ENCODE data around the gene CAMTA1. TPM values are rescaled to one million over a fixed set of nuclear protein-coding genes. Genes with fewer than 3 reads are reported as not detected.

Gene CAMTA1
- total RNA-seq, 1 donor from 2014 or later: 63.8 TPM

DNA sequence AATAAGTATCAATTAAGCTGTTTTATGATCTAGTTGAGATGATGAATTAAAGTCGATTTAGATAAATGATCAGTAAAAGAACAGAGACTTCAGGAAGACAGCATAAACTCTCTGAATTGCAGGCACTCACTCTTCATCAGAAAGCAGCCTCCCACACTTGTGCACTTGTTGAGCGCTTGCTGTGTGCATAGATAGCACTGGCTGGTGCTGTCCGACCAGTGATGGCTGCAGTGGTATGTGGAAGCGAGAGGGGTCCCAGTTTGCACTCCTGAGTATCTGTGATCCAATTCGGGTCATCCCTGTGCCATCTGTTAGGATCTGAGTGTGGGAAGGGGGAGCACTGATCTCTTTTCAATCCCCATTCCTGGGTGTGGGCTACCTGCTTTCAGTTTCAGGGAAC, 137.8 kb downstream of the CAMTA1 start:
- H3K27me3 Mint-ChIP-seq (ENCODE audit: low read depth): no peaks in the 10 kb centered on the region
- H3K36me3 Mint-ChIP-seq (ENCODE audit: low read depth): no peaks in the 10 kb centered on the region
- TF ChIP-seq, protein P1, sequence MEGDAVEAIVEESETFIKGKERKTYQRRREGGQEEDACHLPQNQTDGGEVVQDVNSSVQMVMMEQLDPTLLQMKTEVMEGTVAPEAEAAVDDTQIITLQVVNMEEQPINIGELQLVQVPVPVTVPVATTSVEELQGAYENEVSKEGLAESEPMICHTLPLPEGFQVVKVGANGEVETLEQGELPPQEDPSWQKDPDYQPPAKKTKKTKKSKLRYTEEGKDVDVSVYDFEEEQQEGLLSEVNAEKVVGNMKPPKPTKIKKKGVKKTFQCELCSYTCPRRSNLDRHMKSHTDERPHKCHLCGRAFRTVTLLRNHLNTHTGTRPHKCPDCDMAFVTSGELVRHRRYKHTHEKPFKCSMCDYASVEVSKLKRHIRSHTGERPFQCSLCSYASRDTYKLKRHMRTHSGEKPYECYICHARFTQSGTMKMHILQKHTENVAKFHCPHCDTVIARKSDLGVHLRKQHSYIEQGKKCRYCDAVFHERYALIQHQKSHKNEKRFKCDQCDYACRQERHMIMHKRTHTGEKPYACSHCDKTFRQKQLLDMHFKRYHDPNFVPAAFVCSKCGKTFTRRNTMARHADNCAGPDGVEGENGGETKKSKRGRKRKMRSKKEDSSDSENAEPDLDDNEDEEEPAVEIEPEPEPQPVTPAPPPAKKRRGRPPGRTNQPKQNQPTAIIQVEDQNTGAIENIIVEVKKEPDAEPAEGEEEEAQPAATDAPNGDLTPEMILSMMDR (IDR thresholded peaks at IDR 0.05): no peak
- no peak overlapping the region for H3K27ac Mint-ChIP-seq (ENCODE audit: unreplicated experiment)
- H3K4me3 Mint-ChIP-seq (ENCODE audit: unreplicated experiment): no peak overlapping the region
- peaks cover 22% of the 10 kb centered on the region for H3K4me1 Mint-ChIP-seq (ENCODE audit: low read depth)
- H3K9me3 Mint-ChIP-seq (ENCODE audit: low read depth): peaks cover 7% of the 10 kb centered on the region
- DNase-seq (ENCODE audit: low spot score): no peak

DNA sequence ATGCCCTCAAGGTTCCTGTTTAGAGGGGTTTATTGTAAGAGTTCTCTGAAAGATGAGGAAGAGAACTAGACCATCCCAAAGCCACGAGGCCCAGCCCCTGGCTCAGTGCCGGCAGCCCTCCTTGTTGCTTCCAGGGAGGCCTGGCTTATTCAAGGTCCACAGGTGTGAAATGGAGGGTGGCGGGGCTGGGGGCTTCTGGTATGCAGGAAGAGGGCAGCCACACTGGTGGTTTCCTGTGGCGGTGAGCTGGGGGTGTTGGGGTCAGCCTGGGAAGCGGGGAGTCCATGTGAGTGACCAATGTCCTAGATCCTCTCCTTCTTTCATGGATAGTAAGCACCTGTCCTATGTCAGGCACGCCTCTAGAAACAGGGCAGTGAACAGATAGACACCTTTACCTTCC, 138.2 kb downstream of the CAMTA1 start:
- H3K4me1 Mint-ChIP-seq (ENCODE audit: low read depth): peaks cover 21% of the 10 kb centered on the region
- no peaks in the 10 kb centered on the region for H3K36me3 Mint-ChIP-seq (ENCODE audit: low read depth)
- no peak overlapping the region for H3K27ac Mint-ChIP-seq (ENCODE audit: unreplicated experiment)
- no peaks in the 10 kb centered on the region for H3K27me3 Mint-ChIP-seq (ENCODE audit: low read depth)
- no peak overlapping the region for H3K4me3 Mint-ChIP-seq (ENCODE audit: unreplicated experiment)
- TF ChIP-seq, protein P1 (IDR thresholded peaks at IDR 0.05): no peak
- H3K9me3 Mint-ChIP-seq (ENCODE audit: low read depth): peaks cover 7% of the 10 kb centered on the region
- DNase-seq (ENCODE audit: low spot score): no peak

DNA sequence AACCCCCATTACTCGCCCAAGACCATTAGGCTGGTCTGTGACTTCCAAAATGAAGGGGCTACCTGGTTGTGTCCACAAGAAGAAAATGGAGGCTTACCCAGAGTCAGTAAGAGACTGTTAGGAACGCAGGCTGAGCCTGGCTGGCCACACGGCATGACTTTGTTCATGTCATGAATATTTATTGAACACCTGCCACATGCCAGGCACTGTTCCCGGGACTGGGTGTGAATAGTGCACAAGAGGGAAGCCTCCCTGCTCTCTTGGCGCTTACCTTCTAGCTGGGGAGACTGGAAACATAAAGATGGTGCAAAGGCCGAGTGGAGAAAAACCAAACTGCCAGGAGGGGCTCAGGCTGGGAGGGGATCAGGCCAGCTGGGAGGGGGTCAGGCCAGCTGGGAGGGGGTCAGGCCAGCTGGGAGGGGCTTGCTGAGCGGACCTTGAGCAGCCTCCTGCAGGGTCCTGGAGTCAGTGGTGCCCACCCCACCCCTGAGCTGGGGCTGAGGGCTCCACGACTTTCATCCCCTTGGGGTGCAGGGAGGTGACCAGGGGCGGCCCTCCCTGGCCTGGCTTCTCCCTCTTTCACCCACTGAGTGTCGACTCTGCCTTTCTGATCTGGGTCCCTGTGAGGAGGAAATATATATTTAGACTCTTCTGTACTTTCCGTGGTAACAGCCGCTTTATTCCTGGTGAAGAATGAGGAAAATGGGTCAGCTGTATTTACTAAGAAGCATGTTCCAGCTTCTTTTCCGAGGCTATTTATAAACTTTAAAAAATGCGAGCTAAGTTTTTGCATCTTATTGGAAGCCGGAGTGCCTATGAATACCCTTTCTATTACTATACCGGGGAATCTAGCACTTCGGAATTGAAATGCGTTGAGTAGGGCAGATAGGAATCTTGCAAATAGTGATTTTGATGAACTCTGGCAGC, 139.0 kb downstream of the CAMTA1 start:
- H3K4me3 Mint-ChIP-seq (ENCODE audit: unreplicated experiment): no peak overlapping the region
- no peak for DNase-seq (ENCODE audit: low spot score)
- H3K36me3 Mint-ChIP-seq (ENCODE audit: low read depth): no peaks in the 10 kb centered on the region
- TF ChIP-seq, protein P1 (IDR thresholded peaks at IDR 0.05): no peak
- H3K27ac Mint-ChIP-seq (ENCODE audit: unreplicated experiment): no peak overlapping the region
- H3K4me1 Mint-ChIP-seq (ENCODE audit: low read depth): peaks cover 19% of the 10 kb centered on the region
- H3K9me3 Mint-ChIP-seq (ENCODE audit: low read depth): peaks cover 7% of the 10 kb centered on the region
- no peaks in the 10 kb centered on the region for H3K27me3 Mint-ChIP-seq (ENCODE audit: low read depth)

DNA sequence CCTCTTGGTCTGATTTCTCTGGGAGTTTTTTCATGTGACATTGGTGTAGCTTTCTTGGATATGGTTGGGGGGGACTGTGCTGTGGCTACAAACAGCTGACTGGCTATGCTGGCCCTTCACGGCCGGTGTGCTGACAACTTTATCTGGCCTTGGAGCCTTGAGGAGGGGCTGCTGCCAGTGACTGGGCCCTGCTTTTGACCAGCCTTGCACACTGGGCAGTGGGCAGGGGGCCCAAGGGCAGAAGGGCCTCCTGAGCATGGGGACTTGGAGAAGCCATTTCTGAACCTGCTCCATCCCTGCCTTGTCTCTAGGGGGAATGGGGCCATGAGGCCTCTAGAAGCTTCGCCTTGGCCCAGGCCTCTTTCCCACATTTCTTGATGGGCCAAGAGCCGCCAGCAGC, 139.6 kb downstream of the CAMTA1 start:
- peaks cover 19% of the 10 kb centered on the region for H3K4me1 Mint-ChIP-seq (ENCODE audit: low read depth)
- no peaks in the 10 kb centered on the region for H3K36me3 Mint-ChIP-seq (ENCODE audit: low read depth)
- peaks cover 7% of the 10 kb centered on the region for H3K9me3 Mint-ChIP-seq (ENCODE audit: low read depth)
- DNase-seq (ENCODE audit: low spot score): no peak
- TF ChIP-seq, protein P1 (IDR thresholded peaks at IDR 0.05): no peak
- peak overlapping the region; percentile 15 for H3K27ac Mint-ChIP-seq (ENCODE audit: unreplicated experiment)
- H3K4me3 Mint-ChIP-seq (ENCODE audit: unreplicated experiment): no peak overlapping the region
- H3K27me3 Mint-ChIP-seq (ENCODE audit: low read depth): no peaks in the 10 kb centered on the region

DNA sequence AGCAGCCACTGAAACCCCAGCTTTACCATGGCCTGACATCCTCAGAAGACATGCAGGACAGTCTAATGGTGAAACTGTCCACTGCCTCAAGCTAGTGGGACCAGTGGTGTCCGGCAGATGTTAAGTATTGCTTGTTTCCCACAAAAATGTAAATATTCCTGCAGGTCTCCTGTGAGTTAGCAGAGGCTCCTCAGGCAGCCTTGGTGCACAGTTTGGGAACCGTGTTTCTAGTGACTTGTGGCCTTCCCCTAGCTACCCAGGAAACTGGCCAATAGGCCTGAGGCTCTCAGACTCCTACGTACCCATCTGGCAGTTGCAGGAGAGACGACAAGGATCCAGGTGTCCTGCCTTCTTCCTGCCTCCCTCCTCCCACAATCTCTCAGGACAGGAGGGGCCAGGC, 142.4 kb downstream of the CAMTA1 start:
- Mint-ChIP-seq H3K36me3 (ENCODE audit: low read depth) (no peaks in the 10 kb centered on the region), H3K4me1 (ENCODE audit: low read depth) (peaks cover 13% of the 10 kb centered on the region), H3K27ac (ENCODE audit: unreplicated experiment) (no peak overlapping the region), H3K4me3 (ENCODE audit: unreplicated experiment) (no peak overlapping the region), H3K27me3 (ENCODE audit: low read depth) (peaks cover 8% of the 10 kb centered on the region), H3K9me3 (ENCODE audit: low read depth) (no peaks in the 10 kb centered on the region)
- TF ChIP-seq, protein P1 (IDR thresholded peaks at IDR 0.05): no peak
- no peak for DNase-seq (ENCODE audit: low spot score)
